Endothelial cell of umbilical vein (primary cell): ENCODE results near the gene LRP1B. TPM values are rescaled to one million over a fixed set of nuclear protein-coding genes. Genes with fewer than 3 reads are reported as not detected.

Experiments
- BruUV-seq: library from RNA; stranded (reverse); fragments of 400-500 nt; replicated peaks from 2 replicates; lab custom pipeline; 2021; lab: Mats Ljungman, UMichigan
- CTCF ChIA-PET: fragments of 300-600, 350-600 bp; sonication (Branson Sonifier 250); formaldehyde crosslinking; loops from one replicate; lab custom pipeline; 2021; ENCODE audit warnings: antibody characterized with exemption, inconsistent platforms; lab: Charles Lee
- POLR2A ChIA-PET: fragments of 300-600, 350-600 bp; sonication (Branson Sonifier 250); formaldehyde crosslinking; loops from one replicate; lab custom pipeline; 2021; ENCODE audit warnings: antibody characterized with exemption, inconsistent platforms; lab: Charles Lee
- DNase-seq: peaks from one replicate; pipeline ENCODE4 v3.0.0-alpha.2; 2011; ENCODE audit warnings: low read depth, low spot score
- FAIRE-seq: peaks from 2 replicates; lab custom pipeline; 2011; peaks lifted over from hg19 to GRCh38; lab: Jason Lieb, UNC
- H2AFZ ChIP-seq: 2 replicates; pipeline ENCODE4 v1.6.0; 2012; ENCODE audit warnings: low read depth, low read length, control low read depth, inconsistent platforms
- H3K27ac ChIP-seq: 2 replicates; pipeline ENCODE4 v1.5.1; 2011; ENCODE audit warnings: low read depth, mild to moderate bottlenecking, control low read depth, low read length, moderate library complexity; ENCODE audit not compliant: insufficient read depth
- H3K27me3 ChIP-seq, 2 experiments: 2 replicates each; pipeline versions ENCODE4 v1.6.0 to v1.6.1; 2011; ENCODE audit warnings: low read length in 2 of 2, mixed read lengths in 1 of 2; ENCODE audit not compliant: control insufficient read depth in 2 of 2, insufficient read depth in 2 of 2
- H3K36me3 ChIP-seq, 2 experiments: 2 replicates in 1 of 2; 3 replicates in 1 of 2; pipeline ENCODE4 v1.5.1; 2011; ENCODE audit warnings: low read length in 2 of 2, mild to moderate bottlenecking in 1 of 2, moderate library complexity in 1 of 2; ENCODE audit not compliant: control insufficient read depth in 2 of 2, insufficient read depth in 2 of 2; ENCODE audit errors: extremely low read depth in 1 of 2
- H3K4me1 ChIP-seq: 3 replicates; pipeline ENCODE4 v1.5.1; 2011; ENCODE audit warnings: mild to moderate bottlenecking, low read length; ENCODE audit not compliant: control insufficient read depth, insufficient read depth; ENCODE audit errors: extremely low read depth
- H3K4me2 ChIP-seq: 2 replicates; pipeline ENCODE4 v1.6.1; 2011; ENCODE audit warnings: low read length, control low read depth, mixed read lengths; ENCODE audit not compliant: insufficient read depth
- H3K4me3 ChIP-seq, 3 experiments: fragments of 200-600 bp in 1 of 3; sonication (generic), shearing (Covaris generic) in 1 of 3; replicated peaks in 1 of 3; 2 replicates each; pipeline ENCODE4 v1.5.1; 2011 to 2016; ENCODE audit warnings: control low read depth in 3 of 3, low read length in 3 of 3, mild to moderate bottlenecking in 2 of 3, inconsistent platforms in 1 of 3, low read depth in 1 of 3, moderate library complexity in 1 of 3; ENCODE audit not compliant: insufficient read depth in 1 of 3
- H3K79me2 ChIP-seq: 2 replicates; pipeline ENCODE4 v1.6.0; 2012; ENCODE audit warnings: low read length, inconsistent platforms; ENCODE audit not compliant: control insufficient read depth, insufficient read depth
- H3K9ac ChIP-seq: replicated peaks from 2 replicates; pipeline ENCODE3; 2011; ENCODE audit warnings: low read length, control low read depth; ENCODE audit not compliant: insufficient read depth; ENCODE audit errors: extremely low read depth
- H3K9me1 ChIP-seq: replicated peaks from 3 replicates; pipeline ENCODE4 v1.6.0; 2011; ENCODE audit warnings: mild to moderate bottlenecking, low read length; ENCODE audit not compliant: control insufficient read depth, insufficient read depth; ENCODE audit errors: extremely low read depth
- H3K9me3 ChIP-seq: replicated peaks from 2 replicates; pipeline ENCODE4 v1.5.1; 2012; ENCODE audit warnings: low read length, inconsistent platforms; ENCODE audit not compliant: control insufficient read depth, insufficient read depth
- H4K20me1 ChIP-seq: replicated peaks from 2 replicates; pipeline ENCODE3; 2011; ENCODE audit warnings: mild to moderate bottlenecking, low read length; ENCODE audit not compliant: control insufficient read depth, insufficient read depth; ENCODE audit errors: extremely low read depth
- CTCF ChIP-seq, 2 donors: IDR thresholded peaks; 1 replicate in 1 of 2; 2 replicates in 1 of 2; pipeline ENCODE4 v1.5.1; 2011; ENCODE audit warnings: low read length in 2 of 2, mild to moderate bottlenecking in 2 of 2, moderate library complexity in 2 of 2, control low read depth in 1 of 2, inconsistent platforms in 1 of 2, low read depth in 1 of 2; ENCODE audit not compliant: insufficient read depth in 1 of 2; ENCODE audit errors: extremely low read depth in 1 of 2
- EZH2 ChIP-seq: IDR thresholded peaks from 2 replicates; pipeline ENCODE4 v1.6.1; 2012; ENCODE audit warnings: borderline replicate concordance, low read depth, mild to moderate bottlenecking, moderate library complexity, low read length, inconsistent platforms; ENCODE audit not compliant: severe bottlenecking
- FOS ChIP-seq: IDR thresholded peaks from 2 replicates; pipeline ENCODE4 v1.6.1; 2011; ENCODE audit warnings: mild to moderate bottlenecking, low read length, moderate library complexity, borderline replicate concordance; ENCODE audit not compliant: insufficient read depth
- GATA2 ChIP-seq: IDR thresholded peaks from 2 replicates; pipeline ENCODE4 v1.7.0; 2011; ENCODE audit warnings: low read depth, mild to moderate bottlenecking, moderate library complexity, mixed read lengths, low read length; ENCODE audit not compliant: insufficient read length, insufficient read depth
- JUN ChIP-seq: IDR thresholded peaks from 2 replicates; pipeline ENCODE4 v1.6.1; 2011; ENCODE audit warnings: borderline replicate concordance, low read depth; ENCODE audit not compliant: insufficient read length, insufficient read depth
- MAX ChIP-seq: IDR thresholded peaks from 2 replicates; pipeline ENCODE4 v1.6.1; 2011; ENCODE audit not compliant: insufficient read depth, insufficient read length
- MYC ChIP-seq: IDR thresholded peaks from one replicate; pipeline ENCODE4 v1.6.1; 2011; ENCODE audit warnings: mild to moderate bottlenecking, low read depth, low read length
- POLR2A ChIP-seq: IDR thresholded peaks from 2 replicates; pipeline ENCODE4 v1.6.1; 2012; ENCODE audit warnings: low read depth, mild to moderate bottlenecking, control low read depth, low read length
- POLR2AphosphoS5 ChIP-seq: IDR thresholded peaks from 2 replicates; pipeline ENCODE4 v1.6.1; 2012; ENCODE audit warnings: low read depth, mild to moderate bottlenecking, control low read depth, low read length, moderate library complexity; ENCODE audit not compliant: insufficient read depth
- dilution Hi-C: fragments of 300-500 bp; cut with MboI; formaldehyde crosslinking; loops from one replicate; pipeline ENCODE4 v1.15.0; 2019; ENCODE audit warnings: low sequenced_read_pairs; ENCODE audit not compliant: extremely low pct_ligation_motif_present
- intact Hi-C: fragments of 100-400 bp; cut with micrococcal nuclease; formaldehyde crosslinking; loops from one replicate; pipeline ENCODE4 v1.10.0; 2022
- polyA plus RNA-seq, 4 experiments: library from polyadenylated mRNA; depleted of rRNA in 3 of 4; stranded (reverse) in 3 of 4; unstranded in 1 of 4; fragments of >200 nt; gene quantifications; 2 replicates each; pipeline versions ENCODE4 v1.2.1 to v1.2.3, GENCODE V29; 2011 to 2012; ENCODE audit warnings: missing spikeins in 1 of 4
- total RNA-seq: library from RNA; stranded (reverse); gene quantifications from 2 replicates; pipeline ENCODE4 v1.2.3, GENCODE V29; 2021

Gene LRP1B
- total and polyA plus RNA-seq, 2 donors (not counting 3 experiments of a cell fraction or from before 2014, with no cell fraction given), result 0.03 to 0.07 TPM

- Histone ChIP-seq H2AFZ (no peak overlapping the region), H3K27ac (no peak overlapping the region), H3K4me3 (no peak overlapping the region), H3K4me1 (peaks cover 2% of the 10 kb centered on the region), H3K36me3 (no peaks in the 10 kb centered on the region), H3K4me2 (no peak overlapping the region), H3K9me3 (no peaks in the 10 kb centered on the region), H3K9ac (no peak overlapping the region), H3K27me3 (no peaks in the 10 kb centered on the region), H3K9me1 (no peaks in the 10 kb centered on the region), H4K20me1 (no peaks in the 10 kb centered on the region), H3K79me2 (no peaks in the 10 kb centered on the region)
- ChIA-PET CTCF (interaction anchor here (1.4 kb wide), 1 partner anchor 74 kb away, joined by 3 read pairs; no protein-coding TSS in a partner anchor), POLR2A (no interaction called here)
- no peak for TF ChIP-seq GATA2
- no peak for TF ChIP-seq POLR2A
- no peak for TF ChIP-seq FOS
- no peak for TF ChIP-seq MAX
- no peak for TF ChIP-seq JUN
- no peak for TF ChIP-seq MYC
- TF ChIP-seq POLR2AphosphoS5, result no peak
- no peak for TF ChIP-seq EZH2
- TF ChIP-seq CTCF (IDR thresholded peaks at IDR 0.05; ENCODE audit: extremely low read depth in 1 of 2, insufficient read depth in 1 of 2, low read depth in 1 of 2, low read length in 2 of 2), result no peak
- FAIRE-seq (no peak), DNase-seq (no peak)
- BruUV-seq, result no TSS peak
- dilution Hi-C loops (no loop called here), intact Hi-C loops (no loop called here)
Measured at GRCh38 chr2:141035846-141036420, 1094.9 kb downstream of the LRP1B start.
